NK-92 (cell line): Measurements from ENCODE around the gene MARCHF10.

ENCODE experiments used
- DNase-seq: peaks from one replicate; lab custom pipeline; 2025; ENCODE audit not compliant: unreplicated experiment; lab: John Stamatoyannopoulos, UW

Gene MARCHF10

DNA sequence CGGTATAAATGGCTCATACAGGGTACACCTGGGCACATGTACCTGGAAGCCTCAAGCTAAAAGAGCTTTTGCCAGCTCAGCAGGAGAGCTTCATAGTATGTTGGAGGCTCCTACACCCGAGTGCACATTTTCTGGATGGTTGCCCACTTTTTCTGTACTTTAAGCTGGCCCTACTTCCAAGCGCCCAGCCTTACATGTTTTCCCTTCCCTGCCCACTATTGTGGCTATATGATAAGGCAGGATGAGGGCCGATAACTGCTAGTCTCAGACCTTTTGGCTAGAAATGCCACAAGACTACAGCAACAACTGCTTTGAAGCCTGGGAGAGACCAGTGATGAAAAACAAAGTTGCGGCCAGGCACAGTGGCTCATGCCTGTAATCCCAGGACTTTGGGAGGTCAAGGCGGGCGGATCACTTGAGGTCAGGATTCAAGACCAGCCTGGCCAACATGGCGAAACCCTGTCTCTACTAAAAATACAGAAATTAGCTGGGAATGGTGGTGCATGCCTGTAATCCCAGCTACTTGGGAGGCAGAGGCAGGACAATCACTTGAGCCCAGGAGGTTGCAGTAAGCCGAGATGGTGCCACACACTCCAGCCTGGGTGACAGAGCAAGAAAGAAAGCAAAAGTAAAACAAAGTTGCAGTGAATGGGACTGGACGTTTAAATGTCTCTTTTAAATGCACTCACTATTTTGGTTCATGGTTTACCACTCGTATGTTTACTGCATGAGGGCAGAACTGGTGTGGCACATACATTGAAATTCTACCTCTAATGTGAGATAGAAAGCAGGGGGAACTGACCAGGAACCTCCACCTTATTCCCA is 14.2 kb upstream of the MARCHF10 start:
- DNase-seq, result no peak

DNA sequence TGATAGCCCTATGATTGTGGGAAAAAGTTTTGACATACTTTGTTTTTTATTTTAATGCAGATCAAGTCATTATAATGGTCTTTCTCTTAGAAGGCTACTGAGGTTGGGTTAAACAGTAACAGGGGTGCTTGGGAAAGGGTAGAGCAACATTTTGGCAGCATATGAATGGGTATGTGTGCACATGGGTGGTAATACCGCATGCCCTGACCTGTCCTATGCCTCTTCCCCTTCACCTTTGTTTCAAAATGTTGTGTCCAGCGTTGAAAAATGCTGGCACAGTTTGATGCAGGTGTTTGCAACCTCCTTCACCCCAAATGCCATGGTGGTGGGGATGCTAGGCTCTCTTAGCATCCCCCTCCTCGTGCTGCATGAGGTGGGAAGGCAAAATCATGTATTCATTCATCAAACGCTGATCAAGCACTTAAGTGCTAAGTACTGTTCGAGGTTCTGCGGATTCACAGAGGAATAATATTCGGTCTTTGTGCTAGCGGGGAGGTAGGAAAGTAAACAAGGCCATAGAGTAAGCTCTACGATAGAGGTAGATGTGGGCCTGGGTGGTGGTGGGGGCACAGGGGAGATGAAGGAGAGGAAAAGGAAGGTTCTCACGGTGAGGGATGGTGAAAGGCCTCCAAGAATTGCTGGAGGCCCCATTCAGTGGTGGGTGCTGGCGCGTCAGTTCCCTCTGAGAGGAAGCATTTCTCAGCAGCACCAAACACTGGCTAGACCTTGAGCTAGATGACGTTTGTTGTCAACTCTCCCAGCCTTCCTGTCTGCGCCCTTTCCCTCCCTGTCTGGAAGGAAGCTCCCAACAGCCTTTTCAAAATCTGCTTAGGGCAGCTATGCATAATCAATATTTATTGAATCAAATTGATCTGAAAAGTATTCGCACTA is 13.3 kb upstream of the MARCHF10 start:
- no peak for DNase-seq

DNA sequence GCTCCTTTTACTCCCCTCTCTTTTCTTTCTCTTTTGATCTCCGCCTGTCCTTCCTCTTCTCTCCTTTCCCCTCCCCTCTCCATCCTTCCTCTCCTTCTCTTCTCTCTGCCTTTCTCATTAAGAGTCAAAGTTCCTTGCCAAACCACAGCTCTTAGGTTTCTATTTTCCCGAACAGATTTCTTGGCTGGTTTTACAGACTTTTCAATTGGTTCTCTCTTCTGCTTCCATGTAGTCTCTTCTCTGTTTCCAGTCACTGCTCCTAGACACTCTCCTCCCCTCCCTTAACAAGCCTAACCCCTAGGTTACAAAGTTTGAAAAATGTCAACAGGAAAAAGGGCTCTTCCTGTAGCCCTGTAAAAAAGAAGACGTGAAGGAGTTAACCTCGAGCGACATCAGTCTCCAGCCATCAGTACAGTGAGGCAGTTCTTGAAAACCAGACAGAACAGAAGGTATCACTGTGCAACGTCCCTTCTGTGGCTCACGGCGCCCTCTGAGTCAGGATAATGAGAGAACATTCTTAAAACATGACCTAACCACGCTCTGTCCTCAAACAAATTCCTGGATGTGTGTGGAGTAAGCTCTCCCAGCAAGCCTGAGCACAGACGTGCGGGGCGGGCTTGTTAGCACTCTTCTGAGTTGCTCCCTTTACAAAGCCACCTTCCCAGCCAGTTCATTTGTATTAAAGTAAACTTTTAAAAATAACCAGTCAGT is 11.6 kb upstream of the MARCHF10 start:
- DNase-seq, result no peak

- no peak for DNase-seq
Observed at GRCh38 chr17:62818526-62818925, 10.4 kb upstream of the MARCHF10 start.

DNA sequence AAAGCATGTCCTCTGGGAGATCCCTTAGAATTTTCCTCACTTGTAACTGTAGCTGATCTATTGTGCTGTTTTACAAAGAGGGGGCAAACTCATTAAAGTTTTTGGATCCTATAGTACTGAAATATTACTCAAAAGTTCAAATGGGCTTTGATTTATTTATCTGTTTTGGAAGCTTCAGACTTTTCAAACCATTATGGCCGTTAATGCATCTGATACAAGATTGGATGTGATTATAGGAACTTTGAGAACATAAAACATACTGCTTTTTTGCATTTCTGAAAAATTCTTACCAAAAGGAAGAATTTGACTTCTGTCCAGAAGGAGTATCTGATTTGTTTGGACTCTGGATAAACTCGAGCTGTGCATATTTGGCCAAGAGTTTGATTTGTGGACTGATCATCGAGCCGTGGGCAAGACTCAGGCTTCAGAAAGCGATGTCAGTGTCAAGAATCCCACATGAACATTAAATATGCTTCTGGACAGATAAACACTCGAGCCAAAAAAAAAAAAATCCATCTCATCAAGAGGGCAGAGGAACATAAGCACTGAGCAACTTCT is 8.2 kb upstream of the MARCHF10 start:
- no peak for DNase-seq

- DNase-seq, result no peak
Observed at GRCh38 chr17:62809656-62810055, 1.5 kb upstream of the MARCHF10 start.

GRCh38 chr17:62808576-62808970 is 459 bp upstream of the MARCHF10 start:
- DNase-seq, result no peak

GRCh38 chr17:62805234-62805633 is 2.9 kb downstream of the MARCHF10 start:
- no peak for DNase-seq

DNA sequence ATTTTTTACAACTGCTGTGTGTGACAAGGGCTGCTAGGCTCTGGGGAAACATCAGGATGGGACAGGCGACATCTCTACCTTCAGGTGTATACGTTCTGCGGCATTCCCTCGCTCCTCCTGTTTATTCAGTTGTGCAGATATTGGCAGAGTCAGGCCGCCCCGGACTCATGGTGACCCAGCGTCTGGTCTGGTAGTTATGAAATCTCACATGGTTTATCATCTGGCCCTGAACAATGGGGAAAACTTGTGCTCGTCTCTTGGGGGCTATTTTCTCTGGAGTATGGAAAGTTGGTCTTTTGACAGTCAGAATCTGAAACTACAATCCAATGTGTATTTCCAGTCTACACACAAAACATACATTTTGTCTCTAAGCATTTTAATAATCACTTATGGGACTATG is 3.3 kb downstream of the MARCHF10 start:
- DNase-seq, result no peak

GRCh38 chr17:62804025-62804424 is 4.1 kb downstream of the MARCHF10 start:
- no peak for DNase-seq

DNA sequence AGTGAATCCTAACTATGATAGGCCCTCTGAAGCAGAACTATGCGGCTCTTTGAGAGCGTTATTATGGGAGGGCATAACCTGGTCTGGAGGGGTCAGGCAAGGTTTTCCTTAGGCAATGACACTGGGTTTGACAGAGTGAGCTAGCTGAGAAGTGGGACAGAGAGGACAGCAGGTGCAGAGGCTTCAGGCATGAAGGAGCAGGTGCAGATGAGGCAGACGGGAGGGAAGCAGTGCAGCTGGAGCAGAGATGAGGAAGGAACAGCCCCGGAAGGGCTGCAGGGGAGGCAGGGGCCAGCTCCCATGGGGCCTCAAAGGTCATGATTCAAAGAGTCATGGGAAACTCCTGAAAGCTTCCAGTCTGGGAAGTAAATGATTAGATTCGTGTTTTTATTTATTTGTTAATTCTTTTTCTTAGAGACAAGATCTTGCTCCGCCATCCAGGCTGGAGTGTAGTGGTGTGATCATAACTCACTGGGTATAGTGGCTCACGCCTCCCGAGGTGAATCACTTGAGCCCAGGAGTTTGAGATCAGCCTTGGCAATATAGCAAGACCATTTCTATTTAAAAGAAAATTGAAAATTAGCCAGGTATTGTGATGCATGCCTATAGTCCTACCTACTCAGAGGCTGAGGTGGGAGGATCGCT is 5.4 kb downstream of the MARCHF10 start:
- DNase-seq, result no peak

DNA sequence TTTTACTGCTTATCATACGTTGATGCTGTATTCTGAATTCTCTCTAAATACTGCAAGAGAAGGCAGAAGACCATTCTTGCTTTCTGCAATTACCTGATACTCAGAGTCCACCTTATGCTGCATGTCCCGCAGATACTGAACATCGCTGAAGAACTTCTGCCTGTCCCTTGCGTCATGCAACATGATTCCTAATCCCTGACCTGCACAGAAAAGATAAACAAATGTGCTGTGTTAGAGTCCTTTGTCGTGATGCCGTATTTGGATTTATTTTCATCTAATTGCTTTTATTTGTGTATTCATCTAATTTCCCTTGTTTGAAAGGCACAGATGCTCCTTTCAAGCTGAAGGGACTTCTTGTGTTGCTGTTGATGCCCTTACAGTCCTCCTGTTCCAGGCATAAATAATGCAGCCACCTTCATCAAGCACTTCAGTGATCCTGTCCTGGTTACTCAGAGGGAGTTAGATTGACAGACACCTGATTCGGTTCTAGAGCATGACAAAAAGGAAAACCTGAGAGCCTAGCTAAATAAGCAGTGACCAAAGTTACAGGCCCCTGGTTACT is 6.5 kb downstream of the MARCHF10 start:
- no peak for DNase-seq

- DNase-seq, result no peak
Observed at GRCh38 chr17:62800585-62800984, 7.5 kb downstream of the MARCHF10 start.

- no peak for DNase-seq
Observed at GRCh38 chr17:62797959-62798358, 10.2 kb downstream of the MARCHF10 start.

GRCh38 chr17:62796291-62796690 is 11.8 kb downstream of the MARCHF10 start:
- no peak for DNase-seq

DNA sequence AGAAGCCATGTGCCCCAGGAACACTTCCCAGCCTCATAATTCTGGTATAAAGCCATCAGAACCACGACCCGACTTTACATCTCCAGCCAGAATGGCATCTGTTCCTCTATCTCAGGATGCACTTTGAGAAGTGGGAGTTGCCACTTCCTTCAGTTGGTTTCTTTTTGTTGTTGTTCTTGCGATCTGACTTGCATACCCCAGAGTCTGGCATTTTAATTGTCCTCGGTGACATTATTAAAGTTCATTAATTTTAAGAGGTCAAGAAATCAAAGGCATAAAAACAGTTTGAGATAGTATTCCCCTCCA is 13.5 kb downstream of the MARCHF10 start:
- no peak for DNase-seq

DNA sequence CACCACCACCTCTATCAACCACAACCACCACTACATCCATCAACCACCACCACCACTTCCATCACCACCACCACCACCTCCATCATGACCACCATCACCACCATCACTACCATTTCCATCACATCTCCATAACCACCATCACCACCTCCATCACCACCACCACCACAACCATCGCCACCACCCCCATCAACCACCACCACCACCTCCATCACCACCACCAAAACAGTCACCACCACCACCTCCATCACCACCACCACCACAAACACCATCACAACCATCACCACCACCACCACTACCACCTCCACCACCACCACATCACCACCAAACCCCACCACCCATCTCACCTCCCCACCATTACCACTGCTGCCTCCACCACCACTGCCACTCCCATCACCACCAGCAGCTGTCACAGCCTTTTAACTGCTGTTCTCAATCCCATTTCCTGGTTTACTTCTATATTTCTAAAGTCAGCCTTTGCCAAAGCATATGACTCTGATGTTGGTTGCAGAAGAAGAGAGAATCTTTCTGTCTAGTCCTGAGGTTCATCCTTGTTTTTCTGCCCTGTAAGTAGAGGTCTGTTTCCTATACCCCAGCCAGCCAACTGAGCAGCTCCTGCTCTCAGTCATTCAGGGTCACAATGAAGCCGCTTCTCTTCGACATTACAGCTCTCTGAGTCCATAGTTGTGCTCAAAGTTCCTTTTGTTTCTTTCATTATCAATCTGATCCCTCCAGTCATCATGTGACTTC is 14.0 kb downstream of the MARCHF10 start:
- DNase-seq, result no peak

DNA sequence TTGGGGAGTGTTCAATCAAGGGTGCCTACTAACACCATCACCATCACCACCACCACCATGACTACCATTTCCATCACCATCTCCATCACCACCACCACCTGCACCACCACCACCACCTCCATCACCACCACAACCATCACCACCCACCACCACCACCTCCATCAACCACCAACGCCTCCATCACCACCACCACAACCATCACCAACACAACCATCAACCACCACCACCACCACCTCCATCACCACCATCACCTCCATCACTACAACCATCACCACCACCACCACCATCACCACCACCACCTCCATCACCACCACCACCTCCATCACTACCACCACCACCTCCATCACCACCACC is 15.7 kb downstream of the MARCHF10 start:
- no peak for DNase-seq

DNA sequence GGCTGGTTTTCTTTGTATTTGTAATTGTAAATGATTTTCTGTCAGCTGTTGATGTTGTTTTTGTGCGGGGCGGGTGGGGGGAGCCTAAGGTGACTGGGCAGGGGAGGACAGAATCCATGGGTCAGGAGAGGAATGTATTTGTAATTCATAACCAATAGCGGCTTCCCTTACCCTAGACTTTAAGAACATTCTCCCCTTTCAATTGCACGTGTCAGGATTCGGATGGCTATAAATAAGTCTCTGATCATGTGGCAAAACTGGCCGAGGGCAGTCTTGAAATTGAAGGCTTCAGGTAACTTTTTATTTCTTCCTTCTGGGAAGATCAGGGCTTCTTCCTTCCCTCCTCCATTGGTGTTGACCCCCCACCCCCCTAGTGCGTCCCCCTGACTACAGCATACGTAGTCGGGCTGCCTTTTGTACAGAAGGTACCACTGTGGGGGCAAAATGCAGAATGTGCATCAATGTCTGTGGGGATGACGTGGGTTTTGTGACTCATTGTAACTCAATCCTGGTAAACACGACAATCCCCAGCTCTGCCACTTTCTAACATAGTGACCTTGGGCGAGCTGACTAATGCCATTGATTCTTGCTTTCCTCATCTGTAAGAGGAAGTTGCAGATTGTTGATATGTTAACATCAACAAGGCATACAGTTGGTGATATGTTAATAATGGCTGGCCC is 16.2 kb downstream of the MARCHF10 start:
- no peak for DNase-seq
